HG03342 (cell line): ENCODE data around the gene EPHA8.

Experiments
- ATAC-seq: cut with Tn5 transposase; IDR thresholded peaks from one replicate; pipeline ENCODE4 v1.9.1; 2021; ENCODE audit warnings: mild to moderate bottlenecking, moderate library complexity; ENCODE audit not compliant: unreplicated experiment

Gene EPHA8

GRCh38 chr1:22563671-22564602 is 648 bp downstream of the EPHA8 start:
- ATAC-seq = no peak

GRCh38 chr1:22566161-22566560 is 2.9 kb downstream of the EPHA8 start:
- ATAC-seq = no peak

- no peak for ATAC-seq
Measured at GRCh38 chr1:22567197-22567596, 3.9 kb downstream of the EPHA8 start.

- no peak for ATAC-seq
Measured at GRCh38 chr1:22567994-22568393, 4.7 kb downstream of the EPHA8 start.

- no peak for ATAC-seq
Measured at GRCh38 chr1:22569269-22569668, 6.0 kb downstream of the EPHA8 start.

- no peak for ATAC-seq
Measured at GRCh38 chr1:22570140-22570909, 7.0 kb downstream of the EPHA8 start.

GRCh38 chr1:22572818-22573217 is 9.5 kb downstream of the EPHA8 start:
- ATAC-seq = no peak

- no peak for ATAC-seq
Measured at GRCh38 chr1:22573237-22573636, 9.9 kb downstream of the EPHA8 start.

GRCh38 chr1:22575532-22576149 is 12.4 kb downstream of the EPHA8 start:
- ATAC-seq = no peak

GRCh38 chr1:22576150-22576544 is 12.9 kb downstream of the EPHA8 start:
- no peak for ATAC-seq

GRCh38 chr1:22576617-22577016 is 13.3 kb downstream of the EPHA8 start:
- ATAC-seq = no peak

GRCh38 chr1:22578732-22579361 is 15.6 kb downstream of the EPHA8 start:
- ATAC-seq = no peak

- no peak for ATAC-seq
Measured at GRCh38 chr1:22579541-22580155, 16.4 kb downstream of the EPHA8 start.

- no peak for ATAC-seq
Measured at GRCh38 chr1:22582661-22583635, 19.7 kb downstream of the EPHA8 start.

- ATAC-seq = no peak
Measured at GRCh38 chr1:22584001-22584562, 20.8 kb downstream of the EPHA8 start.

- no peak for ATAC-seq
Measured at GRCh38 chr1:22584970-22585369, 21.7 kb downstream of the EPHA8 start.

GRCh38 chr1:22585471-22585870 is 22.2 kb downstream of the EPHA8 start:
- ATAC-seq = no peak

- ATAC-seq = no peak
Measured at GRCh38 chr1:22586356-22587130, 23.3 kb downstream of the EPHA8 start.
